ENCODE results near the gene UBR2.
"Not testable (repeated sequence)": the region's sequence is repeated elsewhere in the genome, so short reads cannot be mapped to it uniquely, and the experiment has no call there.

GRCh38 chr6:42702786-42703185 lies 139.0 kb downstream of the UBR2 start:
- TF ChIP-seq CTCF (IDR thresholded peaks at IDR 0.05; ENCODE audit: low read depth, low read length); EZH2phosphoT487 (IDR thresholded peaks at IDR 0.05; ENCODE audit: low read depth): not testable (repeated sequence)

All from OCI-LY3 (cell line).